HCT116 (cell line): ENCODE measurements around the gene IL17D. TPM values are rescaled to one million over a fixed set of nuclear protein-coding genes. Genes with fewer than 3 reads are reported as not detected.

Source experiments
- ATAC-seq: fragments of 200-7000 bp; cut with Tn5 transposase; 2 replicates; pipeline ENCODE4 v1.9.1; 2020; ENCODE audit warnings: mild to moderate bottlenecking, moderate library complexity
- BruUV-seq: library from RNA; stranded (reverse); fragments of 400-500 nt; replicated peaks from 2 replicates; lab custom pipeline; 2021; lab: Mats Ljungman, UMichigan
- CTCF ChIA-PET: fragments of 300-600 bp; sonication (Branson Sonifier 250); formaldehyde crosslinking; loops from one replicate; lab custom pipeline; 2021; ENCODE audit warnings: antibody characterized with exemption; lab: Charles Lee
- POLR2A ChIA-PET: fragments of 300-600, 350-600 bp; sonication (Branson Sonifier 250); formaldehyde crosslinking; loops from one replicate; lab custom pipeline; 2021; ENCODE audit warnings: antibody characterized with exemption; lab: Charles Lee
- RAD21 ChIA-PET, 2 experiments: fragments of 300-600 bp; sonication (Branson Sonifier 250); formaldehyde crosslinking; loops; one replicate each; lab custom pipeline; 2023; ENCODE audit warnings: low total read pairs in 2 of 2; ENCODE audit not compliant: uncharacterized antibody in 2 of 2, unreplicated experiment in 2 of 2, low non-redundant PET in 1 of 2; lab: Charles Lee
- DNase-seq: peaks from one replicate; pipeline ENCODE4 v3.0.0-alpha.2; 2010; ENCODE audit warnings: low read depth, low spot score
- H2AFZ ChIP-seq: fragments of 200-600 bp; shearing (Covaris generic), sonication (generic); 2 replicates; pipeline ENCODE4 v1.6.1; 2017; ENCODE audit warnings: low read depth, mixed run types, mixed read lengths, antibody characterized with exemption, low read length; ENCODE audit not compliant: poor library complexity, severe bottlenecking
- H3K27ac ChIP-seq: 2 replicates; pipeline ENCODE4 v1.5.1; 2012; ENCODE audit warnings: low read depth, low read length
- H3K27me3 ChIP-seq: fragments of 200-600 bp; sonication (generic); 2 replicates; pipeline ENCODE4 v1.6.1; 2016; ENCODE audit warnings: mixed run types, low read length, mixed read lengths; ENCODE audit not compliant: insufficient read depth
- H3K36me3 ChIP-seq, 2 experiments: fragments of 200-500 bp in 1 of 2; fragments of 200-600 bp in 1 of 2; sonication (Bioruptor generic) in 1 of 2; sonication (generic) in 1 of 2; 2 replicates each; pipeline versions ENCODE4 v1.5.1 to v1.6.1; 2014 to 2016; ENCODE audit warnings: low read length in 2 of 2, inconsistent platforms in 1 of 2, mixed read lengths in 1 of 2, mixed run types in 1 of 2; ENCODE audit not compliant: insufficient read depth in 2 of 2, control insufficient read depth in 1 of 2
- H3K4me1 ChIP-seq, 2 experiments: fragments of 200-600 bp in 1 of 2; sonication (generic) in 1 of 2; 2 replicates each; pipeline versions ENCODE4 v1.5.1 to v1.6.1; 2012 to 2017; ENCODE audit warnings: low read length in 2 of 2, inconsistent platforms in 1 of 2, mild to moderate bottlenecking in 1 of 2, mixed read lengths in 1 of 2, mixed run types in 1 of 2, moderate library complexity in 1 of 2; ENCODE audit not compliant: insufficient read depth in 2 of 2, control insufficient read depth in 1 of 2
- H3K4me2 ChIP-seq: fragments of 200-600 bp; sonication (generic); 2 replicates; pipeline ENCODE4 v1.6.1; 2017; ENCODE audit warnings: mixed run types, low read length, mixed read lengths
- H3K4me3 ChIP-seq, 2 experiments: fragments of 200-600 bp in 1 of 2; sonication (generic) in 1 of 2; replicated peaks in 1 of 2; 2 replicates each; pipeline ENCODE4 v1.5.1; 2011 to 2016; ENCODE audit warnings: low read length in 2 of 2, control low read depth in 1 of 2, low read depth in 1 of 2, mild to moderate bottlenecking in 1 of 2, mixed read lengths in 1 of 2, mixed run types in 1 of 2
- H3K79me2 ChIP-seq: fragments of 200-600 bp; sonication (generic); 2 replicates; pipeline ENCODE4 v1.6.1; 2017; ENCODE audit warnings: mild to moderate bottlenecking, mixed run types, low read length, moderate library complexity, mixed read lengths; ENCODE audit not compliant: insufficient read depth
- H3K9ac ChIP-seq: fragments of 200-600 bp; sonication (generic); 2 replicates; pipeline ENCODE4 v1.6.1; 2016; ENCODE audit warnings: low read length, mixed read lengths
- H3K9me2 ChIP-seq: fragments of 200-600 bp; sonication (generic), shearing (Covaris generic); 2 replicates; pipeline ENCODE4 v1.6.1; 2017; ENCODE audit warnings: mixed run types, mild to moderate bottlenecking, moderate library complexity; ENCODE audit not compliant: insufficient read depth
- H3K9me3 ChIP-seq, 2 experiments: fragments of 200-500 bp in 1 of 2; fragments of 200-600 bp in 1 of 2; sonication (Bioruptor generic) in 1 of 2; sonication (generic) in 1 of 2; 2 replicates each; pipeline ENCODE4 v1.6.1; 2014 to 2017; ENCODE audit warnings: low read length in 2 of 2, mixed read lengths in 2 of 2, inconsistent platforms in 1 of 2, low read depth in 1 of 2, mild to moderate bottlenecking in 1 of 2, mixed run types in 1 of 2, moderate library complexity in 1 of 2; ENCODE audit not compliant: control insufficient read depth in 1 of 2, insufficient read depth in 1 of 2
- H4K20me1 ChIP-seq: fragments of 200-600 bp; sonication (generic), shearing (Covaris generic); 2 replicates; pipeline ENCODE4 v1.6.1; 2017; ENCODE audit warnings: mixed run types, mild to moderate bottlenecking, moderate library complexity; ENCODE audit not compliant: insufficient read depth
- CBX3 ChIP-seq: IDR thresholded peaks from 2 replicates; pipeline ENCODE4 v1.6.1; 2012; ENCODE audit warnings: low read depth
- EGR1 ChIP-seq: IDR thresholded peaks from 2 replicates; pipeline ENCODE4 v1.6.1; 2012; ENCODE audit warnings: low read depth
- ELF1 ChIP-seq: IDR thresholded peaks from 2 replicates; pipeline ENCODE4 v1.6.1; 2012; ENCODE audit warnings: low read depth, borderline replicate concordance
- JUND ChIP-seq: IDR thresholded peaks from 2 replicates; pipeline ENCODE4 v1.6.1; 2012
- POLR2AphosphoS5 ChIP-seq: IDR thresholded peaks from 2 replicates; pipeline ENCODE4 v1.6.1; 2011; ENCODE audit warnings: mild to moderate bottlenecking, low read depth, low read length, moderate library complexity
- RAD21 ChIP-seq: IDR thresholded peaks from 2 replicates; pipeline ENCODE4 v1.6.1; 2012; ENCODE audit warnings: low read depth, mild to moderate bottlenecking
- SIN3A ChIP-seq: IDR thresholded peaks from 2 replicates; pipeline ENCODE4 v1.6.1; 2012; ENCODE audit warnings: low read depth
- SP1 ChIP-seq: IDR thresholded peaks from 2 replicates; pipeline ENCODE4 v1.6.1; 2012; ENCODE audit warnings: low read depth
- SRF ChIP-seq: IDR thresholded peaks from 2 replicates; pipeline ENCODE4 v1.6.1; 2012; ENCODE audit warnings: low read depth
- TCF7L2 ChIP-seq: IDR thresholded peaks from 2 replicates; pipeline ENCODE4 v1.7.0; 2011; ENCODE audit warnings: borderline replicate concordance, inconsistent platforms; ENCODE audit not compliant: insufficient read depth, insufficient read length; ENCODE audit errors: extremely low read depth
- ZFX ChIP-seq: fragments of 450-650 bp; IDR thresholded peaks from 2 replicates; pipeline ENCODE4 v1.6.1; 2017
- intact Hi-C: fragments of 100-400 bp; cut with micrococcal nuclease; formaldehyde crosslinking; loops from 2 replicates; pipeline ENCODE4 v1.10.0; 2022
- total RNA-seq: library from RNA; stranded (reverse); gene quantifications from one replicate; pipeline ENCODE4 v1.2.1, GENCODE V29; 2021; ENCODE audit not compliant: unreplicated experiment
- TF ChIP-seq, protein P1 (sequence below): IDR thresholded peaks from 2 replicates; pipeline ENCODE4 v1.6.1; 2012; ENCODE audit warnings: low read depth
- TF ChIP-seq, protein P2 (sequence below), 3 experiments: fragments of 200-600 bp in 1 of 3; sonication (generic) in 1 of 3; IDR thresholded peaks in 2 of 3; conservative IDR thresholded peaks in 1 of 3; 2 replicates each; pipeline ENCODE4 v1.5.1; 2012 to 2017; ENCODE audit warnings: low read depth in 2 of 3, low read length in 2 of 3, antibody characterized with exemption in 1 of 3, borderline replicate concordance in 1 of 3, control low read depth in 1 of 3, mild to moderate bottlenecking in 1 of 3, mixed read lengths in 1 of 3, mixed run types in 1 of 3, moderate library complexity in 1 of 3; ENCODE audit not compliant: insufficient read depth in 1 of 3

The IL17D gene
- total RNA-seq, 1 experiment from 2014 or later: 0.25 TPM

DNA sequence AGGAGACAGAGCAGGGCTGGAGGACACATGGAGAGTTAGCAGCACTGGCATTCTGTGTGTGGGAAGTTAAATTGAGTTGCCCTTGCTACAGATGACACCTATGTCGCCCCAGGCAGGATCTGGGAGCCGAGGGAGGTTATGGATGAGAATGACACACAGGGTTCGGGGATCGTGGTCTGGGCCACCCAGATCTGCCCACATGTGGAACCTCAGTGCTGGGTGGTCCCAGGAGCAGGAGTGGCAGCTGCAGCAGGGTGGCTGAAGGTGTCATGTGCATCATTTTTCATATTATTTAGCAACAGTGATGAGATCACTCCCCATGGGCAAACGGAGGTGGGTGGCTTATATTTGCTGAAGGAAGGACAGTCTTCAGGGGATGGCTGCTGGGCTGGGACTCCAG lies 3.2 kb downstream of the IL17D start (continued):
- TF ChIP-seq, protein P1, sequence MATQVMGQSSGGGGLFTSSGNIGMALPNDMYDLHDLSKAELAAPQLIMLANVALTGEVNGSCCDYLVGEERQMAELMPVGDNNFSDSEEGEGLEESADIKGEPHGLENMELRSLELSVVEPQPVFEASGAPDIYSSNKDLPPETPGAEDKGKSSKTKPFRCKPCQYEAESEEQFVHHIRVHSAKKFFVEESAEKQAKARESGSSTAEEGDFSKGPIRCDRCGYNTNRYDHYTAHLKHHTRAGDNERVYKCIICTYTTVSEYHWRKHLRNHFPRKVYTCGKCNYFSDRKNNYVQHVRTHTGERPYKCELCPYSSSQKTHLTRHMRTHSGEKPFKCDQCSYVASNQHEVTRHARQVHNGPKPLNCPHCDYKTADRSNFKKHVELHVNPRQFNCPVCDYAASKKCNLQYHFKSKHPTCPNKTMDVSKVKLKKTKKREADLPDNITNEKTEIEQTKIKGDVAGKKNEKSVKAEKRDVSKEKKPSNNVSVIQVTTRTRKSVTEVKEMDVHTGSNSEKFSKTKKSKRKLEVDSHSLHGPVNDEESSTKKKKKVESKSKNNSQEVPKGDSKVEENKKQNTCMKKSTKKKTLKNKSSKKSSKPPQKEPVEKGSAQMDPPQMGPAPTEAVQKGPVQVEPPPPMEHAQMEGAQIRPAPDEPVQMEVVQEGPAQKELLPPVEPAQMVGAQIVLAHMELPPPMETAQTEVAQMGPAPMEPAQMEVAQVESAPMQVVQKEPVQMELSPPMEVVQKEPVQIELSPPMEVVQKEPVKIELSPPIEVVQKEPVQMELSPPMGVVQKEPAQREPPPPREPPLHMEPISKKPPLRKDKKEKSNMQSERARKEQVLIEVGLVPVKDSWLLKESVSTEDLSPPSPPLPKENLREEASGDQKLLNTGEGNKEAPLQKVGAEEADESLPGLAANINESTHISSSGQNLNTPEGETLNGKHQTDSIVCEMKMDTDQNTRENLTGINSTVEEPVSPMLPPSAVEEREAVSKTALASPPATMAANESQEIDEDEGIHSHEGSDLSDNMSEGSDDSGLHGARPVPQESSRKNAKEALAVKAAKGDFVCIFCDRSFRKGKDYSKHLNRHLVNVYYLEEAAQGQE: no peak
- TF ChIP-seq EGR1 (no peak), ZFX (no peak), SIN3A (no peak), ELF1 (no peak), TCF7L2 (no peak), RAD21 (no peak)
- TF ChIP-seq, protein P2, sequence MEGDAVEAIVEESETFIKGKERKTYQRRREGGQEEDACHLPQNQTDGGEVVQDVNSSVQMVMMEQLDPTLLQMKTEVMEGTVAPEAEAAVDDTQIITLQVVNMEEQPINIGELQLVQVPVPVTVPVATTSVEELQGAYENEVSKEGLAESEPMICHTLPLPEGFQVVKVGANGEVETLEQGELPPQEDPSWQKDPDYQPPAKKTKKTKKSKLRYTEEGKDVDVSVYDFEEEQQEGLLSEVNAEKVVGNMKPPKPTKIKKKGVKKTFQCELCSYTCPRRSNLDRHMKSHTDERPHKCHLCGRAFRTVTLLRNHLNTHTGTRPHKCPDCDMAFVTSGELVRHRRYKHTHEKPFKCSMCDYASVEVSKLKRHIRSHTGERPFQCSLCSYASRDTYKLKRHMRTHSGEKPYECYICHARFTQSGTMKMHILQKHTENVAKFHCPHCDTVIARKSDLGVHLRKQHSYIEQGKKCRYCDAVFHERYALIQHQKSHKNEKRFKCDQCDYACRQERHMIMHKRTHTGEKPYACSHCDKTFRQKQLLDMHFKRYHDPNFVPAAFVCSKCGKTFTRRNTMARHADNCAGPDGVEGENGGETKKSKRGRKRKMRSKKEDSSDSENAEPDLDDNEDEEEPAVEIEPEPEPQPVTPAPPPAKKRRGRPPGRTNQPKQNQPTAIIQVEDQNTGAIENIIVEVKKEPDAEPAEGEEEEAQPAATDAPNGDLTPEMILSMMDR (IDR thresholded peaks at IDR 0.05 in 2 of 3, conservative IDR thresholded peaks at IDR 0.05 in 1 of 3; ENCODE audit: borderline replicate concordance in 1 of 3, insufficient read depth in 1 of 3, low read depth in 2 of 3, low read length in 2 of 3): no peak

DNA sequence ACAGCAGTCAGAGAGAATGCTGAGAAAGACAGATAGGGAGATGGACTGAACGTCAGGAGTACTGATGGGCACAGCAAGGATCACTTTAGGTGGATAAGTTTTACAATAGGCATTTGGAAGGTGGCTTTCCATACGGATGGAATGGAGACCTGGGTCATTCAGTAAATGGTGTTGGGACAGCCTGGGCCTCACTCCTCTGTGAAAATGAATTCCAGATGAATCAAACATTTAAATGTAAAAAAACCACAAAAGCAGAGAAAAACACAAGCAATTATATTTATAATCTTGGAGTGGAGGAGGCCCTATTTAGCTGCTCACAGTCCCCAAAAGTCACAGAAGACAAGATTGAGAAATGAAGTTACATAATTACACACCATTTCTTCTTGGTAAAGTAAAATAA lies 4.7 kb downstream of the IL17D start:
- BruUV-seq: no TSS peak
- H3K27me3 ChIP-seq: no peaks in the 10 kb centered on the region
- no peak overlapping the region for H3K27ac ChIP-seq
- no peak for DNase-seq
- RAD21 ChIA-PET: no interaction called here
- no peak overlapping the region for H2AFZ ChIP-seq
- CTCF ChIA-PET: no interaction called here
- no peaks in the 10 kb centered on the region for H3K9me3 ChIP-seq
- no peak overlapping the region for H3K4me2 ChIP-seq
- no peak for ATAC-seq
- no peak overlapping the region for H3K9ac ChIP-seq
- POLR2A ChIA-PET: no interaction called here
- no peaks in the 10 kb centered on the region for H4K20me1 ChIP-seq
- peaks cover 1 to 21% of the 10 kb centered on the region in 2 experiments; a peak in 3 of 4 replicates for H3K4me1 ChIP-seq
- H3K36me3 ChIP-seq: no peaks in the 10 kb centered on the region
- no peaks in the 10 kb centered on the region for H3K9me2 ChIP-seq
- intact Hi-C loops: loop anchor here (10.0 kb wide), 1 partner anchor 513 kb away; the partner anchor contains the start of gene GJB2
- no peaks in the 10 kb centered on the region for H3K79me2 ChIP-seq
- no peak overlapping the region for H3K4me3 ChIP-seq
- TF ChIP-seq POLR2AphosphoS5 (no peak), CBX3 (no peak), SRF (no peak), SP1 (no peak), ZFX (no peak), EGR1 (no peak), RAD21 (no peak), JUND (no peak)
- TF ChIP-seq, protein P1: no peak
- TF ChIP-seq, protein P2 (IDR thresholded peaks at IDR 0.05 in 2 of 3, conservative IDR thresholded peaks at IDR 0.05 in 1 of 3; ENCODE audit: borderline replicate concordance in 1 of 3, insufficient read depth in 1 of 3, low read depth in 2 of 3, low read length in 2 of 3): no peak
